ENCODE results near the gene SCGN.

DNA sequence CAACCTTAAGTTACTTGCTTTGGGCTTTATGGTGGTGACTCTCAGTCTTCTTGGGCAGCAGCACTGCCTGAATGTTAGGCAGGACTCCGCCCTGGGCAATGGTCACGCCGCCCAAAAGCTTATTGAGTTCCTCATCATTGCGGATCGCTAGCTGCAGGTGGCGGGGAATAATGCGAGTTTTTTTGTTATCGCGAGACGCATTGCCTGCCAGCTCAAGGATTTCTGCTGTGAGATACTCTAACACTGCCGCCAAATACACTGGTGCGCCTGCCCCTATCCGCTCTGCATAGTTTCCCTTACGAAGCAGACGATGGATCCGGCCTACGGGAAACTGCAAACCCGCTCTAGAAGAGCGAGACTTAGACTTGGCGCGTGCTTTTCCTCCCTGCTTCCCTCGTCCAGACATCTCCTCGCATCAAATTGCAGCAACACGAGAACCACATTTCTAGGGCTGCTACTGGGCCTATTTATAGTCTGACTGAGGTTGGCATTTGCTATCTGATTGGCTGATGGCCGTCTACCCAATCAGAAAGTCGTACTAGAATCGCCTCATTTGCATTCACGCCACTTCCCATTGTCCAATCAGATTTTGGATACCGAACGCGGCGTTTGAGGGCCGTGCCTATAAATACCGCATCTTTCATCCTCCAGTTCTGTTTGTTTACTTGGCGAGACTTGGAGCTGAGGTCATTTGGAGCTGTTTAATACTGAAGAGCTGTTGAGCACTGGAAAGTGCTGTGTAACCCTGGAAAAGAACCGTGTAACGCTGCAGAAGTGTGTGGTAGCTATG, 74.3 kb downstream of the SCGN start:
- TF ChIP-seq, protein P1, sequence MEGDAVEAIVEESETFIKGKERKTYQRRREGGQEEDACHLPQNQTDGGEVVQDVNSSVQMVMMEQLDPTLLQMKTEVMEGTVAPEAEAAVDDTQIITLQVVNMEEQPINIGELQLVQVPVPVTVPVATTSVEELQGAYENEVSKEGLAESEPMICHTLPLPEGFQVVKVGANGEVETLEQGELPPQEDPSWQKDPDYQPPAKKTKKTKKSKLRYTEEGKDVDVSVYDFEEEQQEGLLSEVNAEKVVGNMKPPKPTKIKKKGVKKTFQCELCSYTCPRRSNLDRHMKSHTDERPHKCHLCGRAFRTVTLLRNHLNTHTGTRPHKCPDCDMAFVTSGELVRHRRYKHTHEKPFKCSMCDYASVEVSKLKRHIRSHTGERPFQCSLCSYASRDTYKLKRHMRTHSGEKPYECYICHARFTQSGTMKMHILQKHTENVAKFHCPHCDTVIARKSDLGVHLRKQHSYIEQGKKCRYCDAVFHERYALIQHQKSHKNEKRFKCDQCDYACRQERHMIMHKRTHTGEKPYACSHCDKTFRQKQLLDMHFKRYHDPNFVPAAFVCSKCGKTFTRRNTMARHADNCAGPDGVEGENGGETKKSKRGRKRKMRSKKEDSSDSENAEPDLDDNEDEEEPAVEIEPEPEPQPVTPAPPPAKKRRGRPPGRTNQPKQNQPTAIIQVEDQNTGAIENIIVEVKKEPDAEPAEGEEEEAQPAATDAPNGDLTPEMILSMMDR (conservative IDR thresholded peaks at IDR 0.05; ENCODE audit: low read depth, low read length): no peak
- no peak for TF ChIP-seq POLR2A (IDR thresholded peaks at IDR 0.05; ENCODE audit: low read depth, low read length)
- TF ChIP-seq RFX5 (IDR thresholded peaks at IDR 0.05; ENCODE audit: low read depth, low read length): no peak
- TF ChIP-seq SMC3 (IDR thresholded peaks at IDR 0.05; ENCODE audit: low read depth, low read length): no peak
- TF ChIP-seq BHLHE40 (IDR thresholded peaks at IDR 0.05; ENCODE audit: low read depth, low read length): no peak
